ENCODE results near the gene SLC35F3. TPM values are rescaled to one million over a fixed set of nuclear protein-coding genes. Genes with fewer than 3 reads are reported as not detected.
"Not testable (repeated sequence)": the region's sequence is repeated elsewhere in the genome, so short reads cannot be mapped to it uniquely, and the experiment has no call there.

SLC35F3 gene
- total RNA-seq, 1 donor from 2014 or later, result 2.6 TPM

- H3K4me1 Mint-ChIP-seq, result no peaks in the 10 kb centered on the region
- no peak for TF ChIP-seq CTCF (conservative IDR thresholded peaks at IDR 0.05)
- H3K36me3 Mint-ChIP-seq (ENCODE audit: low read depth), result peaks cover 9% of the 10 kb centered on the region
- H3K9me3 Mint-ChIP-seq, result peaks cover 21% of the 10 kb centered on the region
- H3K4me3 Mint-ChIP-seq, result no peak overlapping the region
- no peak overlapping the region for H3K27ac Mint-ChIP-seq (ENCODE audit: unreplicated experiment)
- no peaks in the 10 kb centered on the region for H3K27me3 Mint-ChIP-seq (ENCODE audit: low read depth)
- no peak for DNase-seq (ENCODE audit: low read depth, low spot score)
Measured at GRCh38 chr1:234340528-234340927, 436.1 kb downstream of the SLC35F3 start.

GRCh38 chr1:234342774-234343173, 438.3 kb downstream of the SLC35F3 start:
- Mint-ChIP-seq H3K4me3 (no peak overlapping the region), H3K4me1 (no peaks in the 10 kb centered on the region), H3K36me3 (ENCODE audit: low read depth) (peaks cover 3% of the 10 kb centered on the region), H3K27me3 (ENCODE audit: low read depth) (no peaks in the 10 kb centered on the region), H3K27ac (ENCODE audit: unreplicated experiment) (no peak overlapping the region), H3K9me3 (peaks cover 12% of the 10 kb centered on the region)
- no peak for TF ChIP-seq CTCF (conservative IDR thresholded peaks at IDR 0.05)
- DNase-seq (ENCODE audit: low read depth, low spot score), result no peak

GRCh38 chr1:234345237-234345636, 440.8 kb downstream of the SLC35F3 start:
- H3K9me3 Mint-ChIP-seq, result peaks cover 6% of the 10 kb centered on the region
- H3K27ac Mint-ChIP-seq (ENCODE audit: unreplicated experiment), result no peak overlapping the region
- H3K4me3 Mint-ChIP-seq, result no peak overlapping the region
- no peak for DNase-seq (ENCODE audit: low read depth, low spot score)
- no peaks in the 10 kb centered on the region for H3K27me3 Mint-ChIP-seq (ENCODE audit: low read depth)
- no peaks in the 10 kb centered on the region for H3K4me1 Mint-ChIP-seq
- no peak for TF ChIP-seq CTCF (conservative IDR thresholded peaks at IDR 0.05)
- no peaks in the 10 kb centered on the region for H3K36me3 Mint-ChIP-seq (ENCODE audit: low read depth)

- Mint-ChIP-seq H3K36me3 (ENCODE audit: low read depth) (no peaks in the 10 kb centered on the region), H3K4me1 (no peaks in the 10 kb centered on the region), H3K27me3 (ENCODE audit: low read depth) (peaks cover 4% of the 10 kb centered on the region), H3K9me3 (no peaks in the 10 kb centered on the region), H3K27ac (ENCODE audit: unreplicated experiment) (no peak overlapping the region), H3K4me3 (no peak overlapping the region)
- no peak for DNase-seq (ENCODE audit: low read depth, low spot score)
- TF ChIP-seq CTCF (conservative IDR thresholded peaks at IDR 0.05), result no peak
Measured at GRCh38 chr1:234348964-234349363, 444.5 kb downstream of the SLC35F3 start.

- peaks cover 4% of the 10 kb centered on the region for H3K27me3 Mint-ChIP-seq (ENCODE audit: low read depth)
- H3K9me3 Mint-ChIP-seq, result no peaks in the 10 kb centered on the region
- no peak for DNase-seq (ENCODE audit: low read depth, low spot score)
- TF ChIP-seq CTCF (conservative IDR thresholded peaks at IDR 0.05), result no peak
- no peaks in the 10 kb centered on the region for H3K4me1 Mint-ChIP-seq
- H3K36me3 Mint-ChIP-seq (ENCODE audit: low read depth), result no peaks in the 10 kb centered on the region
- H3K4me3 Mint-ChIP-seq, result no peak overlapping the region
- H3K27ac Mint-ChIP-seq (ENCODE audit: unreplicated experiment), result no peak overlapping the region
Measured at GRCh38 chr1:234355782-234356510, 451.5 kb downstream of the SLC35F3 start.

GRCh38 chr1:234356615-234357269, 452.3 kb downstream of the SLC35F3 start:
- H3K4me1 Mint-ChIP-seq, result not testable (repeated sequence)

More at GRCh38 chr1:234356615-234357269, 452.3 kb downstream of the SLC35F3 start:
- H3K36me3 Mint-ChIP-seq (ENCODE audit: low read depth); H3K27me3 Mint-ChIP-seq (ENCODE audit: low read depth); DNase-seq (ENCODE audit: low read depth, low spot score); H3K4me3 Mint-ChIP-seq; H3K27ac Mint-ChIP-seq (ENCODE audit: unreplicated experiment); H3K9me3 Mint-ChIP-seq: not testable (repeated sequence)

All from neural crest cell (in vitro differentiated cells).